Gastrocnemius medialis (tissue), 4 donors: ENCODE measurements around the gene ZFYVE27. TPM values are rescaled to one million over a fixed set of nuclear protein-coding genes. Genes with fewer than 3 reads are reported as not detected.

Experiments used
- ATAC-seq, 2 donors: fragments of 150-250 bp; one replicate each; pipeline ENCODE4 v1.9.1; 2016
- DNase-seq, 2 donors: peaks; one replicate each; pipeline ENCODE4 v3.0.0-alpha.2; 2019
- H3K27ac ChIP-seq, 4 donors: fragments of 200-600 bp; sonication (generic); 1 replicate in 1 of 4; 2 replicates in 3 of 4; pipeline ENCODE4 v1.5.1; 2016 to 2018; ENCODE audit warnings: mild to moderate bottlenecking in 2 of 4, moderate library complexity in 1 of 4
- H3K27me3 ChIP-seq, 3 donors: fragments of 200-600 bp; sonication (generic) in 2 of 3; 1 replicate in 1 of 3; 2 replicates in 2 of 3; pipeline versions ENCODE4 v1.5.1 to v1.6.0; 2016 to 2019; ENCODE audit warnings: mild to moderate bottlenecking in 1 of 3, moderate library complexity in 1 of 3
- H3K36me3 ChIP-seq, 2 donors: fragments of 200-600 bp; sonication (generic) in 1 of 2; one replicate each; pipeline ENCODE4 v1.5.1; 2017 to 2018
- H3K4me1 ChIP-seq, 2 donors: fragments of 200-600 bp; sonication (generic) in 1 of 2; one replicate each; pipeline ENCODE4 v1.5.1; 2016 to 2017; ENCODE audit warnings: mild to moderate bottlenecking in 2 of 2
- H3K4me3 ChIP-seq, 4 donors: fragments of 200-600 bp; sonication (generic) in 3 of 4; 1 replicate in 1 of 4; 2 replicates in 3 of 4; pipeline ENCODE4 v1.5.1; 2016 to 2019; ENCODE audit warnings: mild to moderate bottlenecking in 2 of 4
- H3K9me3 ChIP-seq, 3 donors: fragments of 200-600 bp; sonication (generic) in 2 of 3; 1 replicate in 1 of 3; 2 replicates in 2 of 3; pipeline ENCODE4 v1.5.1; 2016 to 2019
- CTCF ChIP-seq, 5 experiments: fragments of 450-650 bp in 3 of 5; fragments of 200-600 bp in 2 of 5; sonication (generic) in 2 of 5; IDR thresholded peaks in 4 of 5; conservative IDR thresholded peaks in 1 of 5; 1 replicate in 4 of 5; 2 replicates in 1 of 5; pipeline ENCODE4 v1.5.1; 2016 to 2019; ENCODE audit warnings: antibody characterized with exemption in 5 of 5, mild to moderate bottlenecking in 3 of 5, moderate library complexity in 3 of 5
- POLR2A ChIP-seq, 2 donors: fragments of 450-650 bp; IDR thresholded peaks; one replicate each; pipeline ENCODE4 v1.6.1; 2017; ENCODE audit warnings: antibody characterized with exemption in 2 of 2, mild to moderate bottlenecking in 2 of 2, moderate library complexity in 2 of 2
- in situ Hi-C, 4 donors: fragments of 200-750 bp; cut with MboI; loops; one replicate each; pipeline versions ENCODE4 v1.15.0 to v1.8.0; 2017; ENCODE audit warnings: low sequenced_read_pairs in 4 of 4
- intact Hi-C: fragments of 100-400 bp; cut with DNase I; formaldehyde crosslinking; loops from one replicate; pipeline ENCODE4 v1.15.1; 2023; ENCODE audit warnings: low total_unique reads
- total RNA-seq, 4 donors: library from RNA; depleted of rRNA; stranded (reverse); fragments of >200 nt; gene quantifications; one replicate each; pipeline versions ENCODE4 v1.1.0 to v1.2.3, GENCODE V29; 2016

Gene ZFYVE27
- total RNA-seq, 4 donors from 2014 or later = 7.6 to 14.9 (median 11.6) TPM

- Histone ChIP-seq H3K4me1 (no peaks in the 10 kb centered on the region), H3K27me3 (no peaks in the 10 kb centered on the region), H3K27ac (no peak overlapping the region), H3K9me3 (no peaks in the 10 kb centered on the region), H3K36me3 (no peaks in the 10 kb centered on the region), H3K4me3 (no peak overlapping the region)
- DNase-seq (no peak), ATAC-seq (no peak)
- intact Hi-C loops (no loop called here), in situ Hi-C loops (no loop called here)
- TF ChIP-seq CTCF (IDR thresholded peaks at IDR 0.05 in 4 of 5, conservative IDR thresholded peaks at IDR 0.05 in 1 of 5) = no peak
- TF ChIP-seq POLR2A (IDR thresholded peaks at IDR 0.05) = no peak
Observed at GRCh38 chr10:97707134-97707861, 29.6 kb upstream of the ZFYVE27 start.

GRCh38 chr10:97708167-97708566, 28.8 kb upstream of the ZFYVE27 start:
- no peak overlapping the region for H3K4me3 ChIP-seq
- H3K27ac ChIP-seq = no peak overlapping the region
- in situ Hi-C loops = no loop called here
- DNase-seq (no peak), ATAC-seq (no peak)
- no peak for TF ChIP-seq POLR2A (IDR thresholded peaks at IDR 0.05)
- no peak for TF ChIP-seq CTCF (IDR thresholded peaks at IDR 0.05 in 4 of 5, conservative IDR thresholded peaks at IDR 0.05 in 1 of 5)
- H3K4me1 ChIP-seq = peaks cover 4% of the 10 kb centered on the region in 2 donors
- no peaks in the 10 kb centered on the region for H3K9me3 ChIP-seq
- intact Hi-C loops = no loop called here
- H3K36me3 ChIP-seq = no peaks in the 10 kb centered on the region
- H3K27me3 ChIP-seq = peaks cover 0 to 3% (median 0%) of the 10 kb centered on the region in 3 donors

GRCh38 chr10:97708976-97709946, 27.7 kb upstream of the ZFYVE27 start:
- Histone ChIP-seq H3K27ac (no peak overlapping the region), H3K4me3 (no peak overlapping the region), H3K36me3 (no peaks in the 10 kb centered on the region), H3K9me3 (no peaks in the 10 kb centered on the region), H3K4me1 (peaks cover 5 to 9% of the 10 kb centered on the region in 2 donors), H3K27me3 (peaks cover 0 to 7% (median 0%) of the 10 kb centered on the region in 3 donors)
- no peak for TF ChIP-seq POLR2A (IDR thresholded peaks at IDR 0.05)
- TF ChIP-seq CTCF (IDR thresholded peaks at IDR 0.05 in 4 of 5, conservative IDR thresholded peaks at IDR 0.05 in 1 of 5) = peak; percentile 17 to 64 (median 54)
- no peak for ATAC-seq
- peak in 1 of 2 donors; percentile 51 for DNase-seq
- in situ Hi-C loops = no loop called here
- intact Hi-C loops = loop anchor here (1.0 kb wide), 1 partner anchor 22 kb away; no protein-coding TSS in a partner anchor

- no peak for TF ChIP-seq CTCF (IDR thresholded peaks at IDR 0.05 in 4 of 5, conservative IDR thresholded peaks at IDR 0.05 in 1 of 5)
- TF ChIP-seq POLR2A (IDR thresholded peaks at IDR 0.05) = no peak
- Histone ChIP-seq H3K4me1 (peaks cover 9 to 11% of the 10 kb centered on the region in 2 donors), H3K36me3 (no peaks in the 10 kb centered on the region), H3K27me3 (peaks cover 6 to 13% (median 7%) of the 10 kb centered on the region in 3 donors), H3K27ac (peak overlapping the region in 2 of 4 donors; percentile 33 to 78), H3K4me3 (no peak overlapping the region), H3K9me3 (no peaks in the 10 kb centered on the region)
- intact Hi-C loops = loop anchor here (5.0 kb wide), 1 partner anchor 35 kb away; no protein-coding TSS in a partner anchor
- in situ Hi-C loops = no loop called here
- DNase-seq (no peak), ATAC-seq (no peak)
Observed at GRCh38 chr10:97711640-97712572, 25.0 kb upstream of the ZFYVE27 start.
